ENCODE data around the gene TELO2. TPM values are rescaled to one million over a fixed set of nuclear protein-coding genes. Genes with fewer than 3 reads are reported as not detected.

The TELO2 gene
- total RNA-seq, 1 experiment from 2014 or later: 65.4 TPM

DNA sequence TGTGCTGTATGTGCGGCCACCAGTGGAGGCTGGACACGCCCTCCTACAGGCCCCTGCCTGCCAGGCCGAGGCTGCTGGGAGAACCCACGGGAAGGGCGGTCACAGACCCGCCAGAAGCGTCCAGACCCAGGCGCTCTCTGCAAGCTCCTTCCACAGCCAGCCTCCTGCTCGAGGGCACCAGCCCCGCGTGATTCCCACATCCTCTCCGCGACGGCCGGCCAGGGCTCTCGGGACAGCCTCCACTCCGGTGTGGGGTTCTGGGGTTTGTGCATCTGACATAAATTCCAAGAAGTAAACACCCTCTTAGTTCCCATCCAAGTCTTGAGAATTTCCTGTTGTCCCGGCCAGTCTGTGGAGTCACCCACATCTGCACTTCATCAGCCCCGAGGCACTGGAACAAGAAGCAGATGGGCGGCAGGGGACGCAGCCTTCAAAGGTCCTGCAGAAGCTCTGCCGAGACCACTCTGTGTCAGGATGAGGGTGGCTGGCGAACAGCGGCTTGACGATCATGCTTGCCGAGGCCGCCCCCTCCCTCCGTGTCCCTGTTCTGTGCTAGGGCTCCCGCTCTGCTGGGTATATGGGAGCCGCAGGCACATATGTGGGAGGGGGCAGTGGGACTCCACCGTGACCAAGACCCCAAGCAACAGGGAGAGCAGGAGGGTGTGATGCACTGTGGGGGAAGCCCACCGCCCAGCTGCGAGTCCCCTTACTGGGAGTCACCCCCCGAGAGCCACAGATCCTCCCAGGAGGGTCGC is 37.9 kb downstream of the TELO2 start:
- Histone ChIP-seq H3K4me3 (ENCODE audit: low read depth in 2 of 2, low read length in 2 of 2) (no peak overlapping the region), H3K27me3 (ENCODE audit: control insufficient read depth, insufficient read depth, low read length) (no peaks in the 10 kb centered on the region), H3K4me1 (ENCODE audit: control insufficient read depth, insufficient read depth, low read length) (no peaks in the 10 kb centered on the region), H3K9me3 (ENCODE audit: control insufficient read depth, insufficient read depth, low read depth, low read length) (no peaks in the 10 kb centered on the region), H3K36me3 (ENCODE audit: control insufficient read depth, insufficient read depth, low read length) (no peaks in the 10 kb centered on the region), H3K27ac (ENCODE audit: low read length) (no peak overlapping the region)
- no TSS peak for BruUV-seq (replicated peaks)
- TF ChIP-seq, protein P1, sequence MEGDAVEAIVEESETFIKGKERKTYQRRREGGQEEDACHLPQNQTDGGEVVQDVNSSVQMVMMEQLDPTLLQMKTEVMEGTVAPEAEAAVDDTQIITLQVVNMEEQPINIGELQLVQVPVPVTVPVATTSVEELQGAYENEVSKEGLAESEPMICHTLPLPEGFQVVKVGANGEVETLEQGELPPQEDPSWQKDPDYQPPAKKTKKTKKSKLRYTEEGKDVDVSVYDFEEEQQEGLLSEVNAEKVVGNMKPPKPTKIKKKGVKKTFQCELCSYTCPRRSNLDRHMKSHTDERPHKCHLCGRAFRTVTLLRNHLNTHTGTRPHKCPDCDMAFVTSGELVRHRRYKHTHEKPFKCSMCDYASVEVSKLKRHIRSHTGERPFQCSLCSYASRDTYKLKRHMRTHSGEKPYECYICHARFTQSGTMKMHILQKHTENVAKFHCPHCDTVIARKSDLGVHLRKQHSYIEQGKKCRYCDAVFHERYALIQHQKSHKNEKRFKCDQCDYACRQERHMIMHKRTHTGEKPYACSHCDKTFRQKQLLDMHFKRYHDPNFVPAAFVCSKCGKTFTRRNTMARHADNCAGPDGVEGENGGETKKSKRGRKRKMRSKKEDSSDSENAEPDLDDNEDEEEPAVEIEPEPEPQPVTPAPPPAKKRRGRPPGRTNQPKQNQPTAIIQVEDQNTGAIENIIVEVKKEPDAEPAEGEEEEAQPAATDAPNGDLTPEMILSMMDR (IDR thresholded peaks at IDR 0.05): no peak
- ChIA-PET POLR2A (no interaction called here), CTCF (no interaction called here)
- DNase-seq (ENCODE audit: low read depth, low spot score): no peak
- no peak for ATAC-seq
- intact Hi-C loops (cut with micrococcal nuclease; ENCODE audit: unreplicated experiment) (no loop called here), in situ Hi-C loops (cut with HindIII; ENCODE audit: low pct_unique_long_range_greater_than_20kb, low sequenced_read_pairs) (no loop called here)

- TF ChIP-seq, protein P1 (IDR thresholded peaks at IDR 0.05): no peak
- no peak for TF ChIP-seq TCF7L2 (IDR thresholded peaks at IDR 0.05; ENCODE audit: low read depth, low read length)
- TF ChIP-seq REST (IDR thresholded peaks at IDR 0.05; ENCODE audit: insufficient read depth in 1 of 2, low read depth in 2 of 2, low read length in 1 of 2): no peak
- Histone ChIP-seq H3K9me3 (ENCODE audit: control insufficient read depth, insufficient read depth, low read depth, low read length) (no peaks in the 10 kb centered on the region), H3K36me3 (ENCODE audit: control insufficient read depth, insufficient read depth, low read length) (no peaks in the 10 kb centered on the region), H3K4me3 (ENCODE audit: low read depth in 2 of 2, low read length in 2 of 2) (no peak overlapping the region), H3K4me1 (ENCODE audit: control insufficient read depth, insufficient read depth, low read length) (no peaks in the 10 kb centered on the region), H3K27me3 (ENCODE audit: control insufficient read depth, insufficient read depth, low read length) (no peaks in the 10 kb centered on the region), H3K27ac (ENCODE audit: low read length) (no peak overlapping the region)
- POLR2A ChIA-PET: no interaction called here
- BruUV-seq (replicated peaks): no TSS peak
- ATAC-seq: no peak
- in situ Hi-C loops (cut with HindIII; ENCODE audit: low pct_unique_long_range_greater_than_20kb, low sequenced_read_pairs): no loop called here
- CTCF ChIA-PET: no interaction called here
- intact Hi-C loops (cut with micrococcal nuclease; ENCODE audit: unreplicated experiment): no loop called here
- no peak for DNase-seq (ENCODE audit: low read depth, low spot score)
Observed at GRCh38 chr16:1531638-1531910, 38.4 kb downstream of the TELO2 start.

GRCh38 chr16:1532081-1532760 is 39.1 kb downstream of the TELO2 start:
- CTCF ChIA-PET: no interaction called here
- ATAC-seq: no peak
- BruUV-seq (replicated peaks): no TSS peak

More at GRCh38 chr16:1532081-1532760, 39.1 kb downstream of the TELO2 start:
- in situ Hi-C loops (cut with HindIII; ENCODE audit: low pct_unique_long_range_greater_than_20kb, low sequenced_read_pairs): no loop called here
- H3K27ac ChIP-seq (ENCODE audit: low read length): no peak overlapping the region
- TF ChIP-seq, protein P1 (IDR thresholded peaks at IDR 0.05): no peak
- no peak for TF ChIP-seq TCF7L2 (IDR thresholded peaks at IDR 0.05; ENCODE audit: low read depth, low read length)
- TF ChIP-seq SIN3A (IDR thresholded peaks at IDR 0.05; ENCODE audit: borderline replicate concordance, insufficient read depth, low read depth, low read length): no peak
- no peak for TF ChIP-seq POLR2AphosphoS5 (IDR thresholded peaks at IDR 0.05; ENCODE audit: low read depth, low read length)
- no peak for TF ChIP-seq REST (IDR thresholded peaks at IDR 0.05; ENCODE audit: insufficient read depth in 1 of 2, low read depth in 2 of 2, low read length in 1 of 2)
- POLR2A ChIA-PET: no interaction called here
- DNase-seq (ENCODE audit: low read depth, low spot score): no peak
- H3K4me3 ChIP-seq (ENCODE audit: low read depth in 2 of 2, low read length in 2 of 2): no peak overlapping the region
- H3K27me3 ChIP-seq (ENCODE audit: control insufficient read depth, insufficient read depth, low read length): no peaks in the 10 kb centered on the region
- H3K4me1 ChIP-seq (ENCODE audit: control insufficient read depth, insufficient read depth, low read length): no peaks in the 10 kb centered on the region
- H3K36me3 ChIP-seq (ENCODE audit: control insufficient read depth, insufficient read depth, low read length): no peaks in the 10 kb centered on the region
- H3K9me3 ChIP-seq (ENCODE audit: control insufficient read depth, insufficient read depth, low read depth, low read length): no peaks in the 10 kb centered on the region
- intact Hi-C loops (cut with micrococcal nuclease; ENCODE audit: unreplicated experiment): no loop called here
